GOT3 (cell line): ENCODE data around the gene NR5A2.

ENCODE experiments used
- DNase-seq: peaks from one replicate; lab custom pipeline; 2025; ENCODE audit warnings: mixed read lengths; lab: John Stamatoyannopoulos, UW

Gene NR5A2

DNA sequence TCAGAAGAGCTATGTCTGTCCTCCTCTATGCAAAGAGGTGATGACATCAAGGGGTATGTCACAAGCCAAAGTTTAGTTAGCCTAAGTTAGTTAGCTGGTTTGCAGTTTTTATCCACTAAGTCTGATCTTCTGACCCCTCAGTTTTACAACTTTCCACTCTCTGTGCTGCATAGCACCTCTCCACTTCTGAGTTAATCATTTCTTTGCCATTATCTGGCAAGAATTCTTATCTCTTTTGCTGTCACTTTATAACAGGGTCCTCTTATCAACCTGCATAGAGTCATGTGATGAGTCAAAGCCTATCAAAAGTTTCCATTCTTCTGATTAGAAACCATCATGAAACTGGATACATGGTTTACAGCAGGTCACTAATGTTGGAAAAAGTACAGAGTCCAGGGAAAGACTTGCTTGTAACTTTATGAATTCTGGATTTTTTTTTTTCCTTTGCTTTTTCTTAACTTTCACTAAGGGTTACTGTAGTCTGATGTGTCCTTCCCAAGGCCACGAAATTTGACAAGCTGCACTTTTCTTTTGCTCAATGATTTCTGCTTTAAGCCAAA lies at the start of gene NR5A2:
Gene NR5A2, plus strand, starts transcription at position 447 of the 560 bp plus-strand sequence. CDS start 138 bp downstream, outside the sequence.
- no peak for DNase-seq

DNA sequence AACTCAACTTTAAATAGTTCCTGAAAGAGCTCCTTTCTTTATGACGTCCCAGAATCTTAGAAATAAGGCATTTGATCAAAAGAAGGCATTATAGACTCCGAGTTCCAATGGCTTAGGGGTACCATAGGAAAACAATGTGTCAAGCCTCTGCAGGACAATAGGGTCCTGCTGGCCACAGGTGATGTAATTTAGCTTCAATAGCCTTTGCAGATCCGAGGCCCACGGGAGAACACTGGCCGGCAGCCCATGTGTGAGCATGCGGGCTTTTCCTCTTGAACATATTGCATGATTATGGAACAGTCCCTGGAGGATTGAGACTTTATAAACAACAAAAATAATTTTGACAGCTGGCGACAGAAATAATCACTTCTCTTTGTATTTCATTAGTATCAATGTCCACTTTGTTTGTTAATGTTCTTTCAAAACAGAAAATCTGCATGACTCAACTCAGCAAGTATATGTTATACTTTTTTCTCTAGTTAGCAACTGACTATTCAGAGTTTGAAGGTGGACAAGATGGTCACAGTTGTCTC lies 49.0 kb upstream of the NR5A2 start:
- no peak for DNase-seq

DNA sequence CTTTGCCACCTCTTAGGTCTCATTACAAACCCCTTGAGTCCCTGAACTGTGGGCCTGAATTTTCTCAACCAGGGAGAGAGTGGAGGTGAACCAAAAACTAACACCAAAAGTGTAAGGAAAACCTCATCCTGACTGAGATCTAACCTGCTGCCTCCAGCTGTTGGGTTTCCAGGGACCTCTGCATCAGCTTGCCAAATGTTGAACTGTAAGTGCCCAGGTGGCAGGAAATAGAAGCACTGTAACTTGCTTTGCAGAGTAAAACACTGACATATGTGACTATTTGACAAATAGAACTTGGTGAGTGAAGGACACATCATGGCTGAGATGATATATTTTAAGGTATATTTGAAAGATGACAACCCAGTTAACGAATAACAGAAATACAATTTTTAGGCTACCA lies 48.4 kb upstream of the NR5A2 start:
- no peak for DNase-seq

GRCh38 chr1:199981584-199981983 lies 45.9 kb upstream of the NR5A2 start:
- no peak for DNase-seq

- no peak for DNase-seq
These were observed 44.9 kb upstream of the NR5A2 start for GRCh38 chr1:199982606-199983005.

DNA sequence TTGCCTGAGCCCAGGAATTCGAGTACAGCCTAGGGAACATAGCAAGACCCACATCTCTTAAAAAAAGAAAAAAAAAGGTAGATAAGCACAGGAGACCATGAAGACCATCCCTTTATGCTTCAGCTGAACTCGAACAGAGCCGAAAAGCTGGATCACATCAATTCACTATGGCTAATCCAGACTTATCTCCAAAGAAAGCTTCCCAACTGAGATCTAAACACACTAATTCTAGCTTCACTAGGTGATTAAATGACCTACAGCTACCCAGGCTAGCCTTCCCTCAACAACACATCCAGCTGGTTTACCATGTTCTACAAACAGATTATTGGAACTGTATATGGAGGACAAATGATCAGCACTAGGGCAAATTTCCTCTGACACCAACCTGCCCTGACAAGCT lies 44.0 kb upstream of the NR5A2 start:
- DNase-seq: no peak

DNA sequence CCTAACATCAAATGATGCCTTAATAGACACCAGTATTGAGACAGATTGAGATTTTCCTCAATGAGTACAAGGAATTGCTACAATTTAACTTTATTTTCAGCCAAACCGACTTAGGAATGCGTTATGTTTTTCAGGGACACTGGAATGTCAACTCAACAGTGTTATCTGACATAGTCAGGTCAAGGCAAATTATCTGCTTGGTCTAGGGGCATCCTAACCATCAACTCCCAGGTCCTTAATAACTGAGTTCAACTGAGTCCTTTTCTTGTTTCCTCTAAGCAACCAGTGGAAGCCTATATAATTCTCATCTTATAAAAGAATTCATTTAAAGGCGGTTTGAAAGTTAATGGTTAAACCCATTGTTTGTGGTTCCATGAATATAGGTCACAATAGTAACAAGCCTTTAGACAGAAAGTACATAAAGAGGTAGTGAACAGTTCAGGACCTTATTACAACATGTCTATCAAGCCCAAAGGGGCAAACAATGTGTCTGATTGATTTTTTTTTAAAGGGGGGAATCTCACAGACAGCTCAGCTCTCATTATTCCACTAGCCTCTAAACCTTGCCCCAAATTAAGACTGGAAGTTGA lies 32.3 kb upstream of the NR5A2 start:
- DNase-seq: no peak

DNA sequence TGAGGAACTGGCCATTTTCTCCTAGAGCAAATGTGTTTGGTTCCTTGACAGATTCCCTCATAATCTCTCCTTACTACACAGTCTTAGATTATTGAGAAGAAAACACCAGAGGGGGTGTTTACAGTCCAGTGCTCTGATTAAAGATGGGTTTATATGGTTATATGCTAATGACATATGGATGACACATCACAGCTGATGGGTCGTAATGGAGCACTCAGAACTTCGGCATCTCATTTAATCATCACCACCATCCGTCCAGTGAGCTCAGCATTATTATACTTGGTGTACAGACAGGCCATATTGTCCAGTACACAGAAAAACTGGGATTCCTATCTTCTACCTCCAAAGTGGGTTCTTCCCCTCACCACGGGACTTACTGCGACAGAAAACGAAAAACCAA lies 22.3 kb upstream of the NR5A2 start:
- no peak for DNase-seq

DNA sequence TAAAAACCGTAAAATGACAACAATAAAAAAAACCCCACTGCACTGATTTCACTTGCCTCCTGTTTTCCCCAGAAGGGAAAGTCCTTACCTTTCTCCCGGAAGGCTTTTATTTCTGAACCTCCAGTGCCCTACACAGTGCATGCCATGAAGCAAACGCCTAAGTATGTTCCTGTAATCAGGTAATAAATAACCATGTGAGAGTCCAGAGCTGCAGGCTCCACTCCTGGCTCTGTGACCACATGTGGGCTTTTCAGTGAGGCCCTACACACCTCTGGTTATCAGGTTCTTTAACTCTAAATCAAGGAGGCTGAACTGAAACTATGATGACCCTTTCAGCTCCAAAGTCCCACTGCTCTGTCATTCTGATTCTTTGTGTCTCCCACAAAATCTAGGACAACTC lies 20.8 kb upstream of the NR5A2 start:
- DNase-seq: no peak

- DNase-seq: no peak
These were observed 11.7 kb upstream of the NR5A2 start for GRCh38 chr1:200015811-200016210.

DNA sequence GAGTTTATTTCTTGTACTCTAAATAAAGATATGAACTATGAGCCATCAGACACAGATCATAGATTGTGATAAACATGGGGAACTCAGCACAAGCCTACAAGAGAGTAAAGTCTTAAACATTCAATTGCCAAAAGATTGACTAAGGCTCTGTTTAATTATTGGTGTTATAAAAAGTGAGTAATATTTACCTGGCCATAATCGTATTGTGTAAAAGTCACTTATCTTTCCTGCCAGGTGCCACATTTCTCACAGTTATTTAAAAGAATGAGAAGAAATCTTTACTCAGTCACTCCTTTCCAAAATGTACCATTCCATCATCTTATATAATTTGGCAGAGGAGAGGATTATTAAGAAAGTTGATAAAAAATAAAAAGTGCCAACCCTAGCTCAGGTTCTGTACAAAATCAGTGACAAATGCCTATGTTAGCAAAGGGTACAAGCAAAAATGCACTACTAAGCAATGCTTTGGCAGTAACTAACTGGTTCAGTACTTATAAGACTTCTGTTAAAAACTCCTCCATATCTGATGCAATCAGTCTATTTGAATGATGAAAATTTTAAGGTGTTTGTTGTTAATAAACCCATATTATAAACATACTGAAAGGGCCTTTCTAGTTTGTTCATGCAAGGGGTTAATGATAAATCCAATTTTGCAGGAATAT lies 5.8 kb upstream of the NR5A2 start:
- no peak for DNase-seq

DNA sequence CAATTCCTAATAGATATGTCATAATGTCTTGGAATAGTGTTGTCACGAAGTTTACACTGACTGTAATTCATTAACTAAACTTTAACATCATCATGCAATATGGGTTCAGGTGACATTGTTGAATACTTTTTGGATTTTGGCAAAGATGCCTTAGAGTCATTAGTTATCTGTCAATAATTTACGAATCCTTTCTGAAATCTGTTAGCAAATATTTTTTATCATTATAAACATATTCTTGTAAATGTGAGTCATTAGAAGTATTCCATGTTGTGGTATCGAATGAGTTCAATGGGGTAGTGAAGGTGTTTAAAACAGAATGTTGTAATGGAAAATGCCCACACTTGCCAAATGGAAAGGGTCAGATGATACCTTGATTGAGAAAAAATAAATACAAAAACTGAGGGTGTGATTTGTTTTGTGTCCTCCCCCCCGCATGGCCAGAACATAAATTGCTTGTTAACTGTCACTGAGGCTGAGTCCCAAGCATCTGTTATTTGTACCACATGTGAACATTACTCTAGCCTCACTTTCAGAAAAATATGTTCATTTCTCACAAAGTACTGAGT lies 5.2 kb upstream of the NR5A2 start:
- no peak for DNase-seq

DNA sequence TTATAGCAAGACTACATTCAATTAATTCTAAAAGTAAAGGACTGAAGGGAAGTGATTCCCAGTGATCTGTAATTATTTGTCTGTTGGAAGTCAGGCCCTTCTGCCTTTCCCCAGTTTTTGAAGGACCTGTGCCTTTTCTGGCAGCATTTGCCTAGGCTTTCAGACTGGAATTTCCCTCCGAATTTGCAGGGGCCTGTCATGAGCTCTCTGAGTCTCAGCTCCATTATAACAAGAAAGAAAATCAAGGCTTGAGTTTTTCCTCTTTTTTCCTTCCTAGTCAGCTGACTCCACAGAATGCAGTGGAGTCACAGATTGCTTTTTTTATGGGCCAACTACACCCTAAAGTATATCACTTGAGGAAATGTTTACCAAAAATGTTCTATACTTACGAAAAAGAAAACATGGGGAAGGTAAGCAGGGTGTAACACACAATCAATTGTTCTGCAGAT lies 1.1 kb downstream of the NR5A2 start:
- no peak for DNase-seq

- no peak for DNase-seq
These were observed 1.7 kb downstream of the NR5A2 start for GRCh38 chr1:200029035-200029821.

DNA sequence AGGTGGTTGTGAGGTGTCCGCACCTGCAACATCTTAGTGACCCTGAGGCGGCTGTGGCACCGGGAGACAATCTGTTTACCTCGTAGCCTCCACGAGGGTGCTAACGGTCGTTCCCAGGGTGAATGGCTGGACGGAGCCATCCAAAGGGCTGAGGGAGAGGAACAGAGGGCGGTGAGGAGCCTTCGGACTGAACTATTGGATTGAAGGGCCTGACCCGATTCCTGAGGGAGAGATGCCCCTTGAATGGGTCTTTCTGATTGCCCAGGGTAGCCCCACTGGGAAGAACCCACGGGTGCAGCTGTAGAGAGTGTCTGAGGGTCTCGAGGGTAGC lies 2.3 kb downstream of the NR5A2 start:
- DNase-seq: no peak

DNA sequence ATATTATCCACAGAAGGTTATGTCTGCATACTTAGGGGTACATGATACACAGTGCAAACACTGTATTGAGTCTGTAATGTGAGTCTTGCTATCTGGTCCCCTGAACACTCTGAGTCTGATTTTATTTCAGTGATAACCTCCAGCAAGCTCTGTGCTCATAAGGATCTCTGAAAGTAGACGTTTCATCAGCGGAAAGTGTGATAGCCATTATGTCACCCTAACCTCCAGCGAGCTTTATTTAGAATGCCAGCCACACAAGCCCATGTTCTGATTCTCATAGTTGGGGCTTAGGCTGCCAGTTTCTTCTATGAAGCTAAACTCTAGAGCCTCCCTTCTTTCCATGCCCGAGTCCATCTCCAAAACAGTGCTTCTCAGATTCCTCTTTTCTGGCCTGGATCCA lies 3.3 kb downstream of the NR5A2 start:
- DNase-seq: no peak

GRCh38 chr1:200033511-200034261 lies 6.2 kb downstream of the NR5A2 start:
- DNase-seq: no peak

- DNase-seq: no peak
These were observed 6.7 kb downstream of the NR5A2 start for GRCh38 chr1:200034262-200034557.

- no peak for DNase-seq
These were observed 7.4 kb downstream of the NR5A2 start for GRCh38 chr1:200034761-200035396.

DNA sequence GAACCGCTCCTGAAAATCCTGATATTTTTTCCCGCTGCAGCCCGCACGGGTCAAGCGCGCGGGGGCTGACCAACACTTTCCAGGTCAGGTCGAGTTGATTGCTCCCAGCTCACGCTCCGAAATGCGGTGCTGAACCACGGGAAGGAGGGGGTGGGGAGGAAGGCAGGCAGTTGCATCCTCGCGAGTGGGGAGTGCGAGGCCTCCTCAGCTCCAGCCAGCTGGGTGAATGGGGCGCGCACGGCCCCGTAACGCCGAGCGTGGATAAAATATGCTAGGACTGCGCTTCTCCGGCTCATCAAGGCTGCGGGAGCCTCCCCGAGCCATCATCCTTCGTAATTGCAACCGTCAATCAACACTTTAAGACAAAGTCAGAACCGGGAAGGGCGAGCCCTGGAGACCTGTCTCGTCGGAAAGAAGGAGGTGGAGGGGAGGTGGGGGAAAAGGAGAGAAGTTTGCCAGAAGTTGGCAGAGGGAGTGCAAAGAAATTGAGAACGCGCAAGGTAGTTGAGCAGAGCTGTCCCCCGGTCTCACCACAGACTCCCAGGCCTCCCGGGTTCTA lies 8.0 kb downstream of the NR5A2 start:
- DNase-seq: no peak
